ENCODE data around the gene GGCX.
"Not testable (repeated sequence)": the region's sequence is repeated elsewhere in the genome, so short reads cannot be mapped to it uniquely, and the experiment has no call there.

Gene GGCX

GRCh38 chr2:85575739-85576138, 14.4 kb upstream of the GGCX start:
- DNase-seq (ENCODE audit: low spot score): no peak

GRCh38 chr2:85566265-85566664, 5.0 kb upstream of the GGCX start:
- DNase-seq (ENCODE audit: low spot score): no peak

- DNase-seq (ENCODE audit: low spot score): no peak
Observed at GRCh38 chr2:85564144-85564563, 2.9 kb upstream of the GGCX start.

- no peak for DNase-seq (ENCODE audit: low spot score)
Observed at GRCh38 chr2:85560812-85561279, 447 bp downstream of the GGCX start.

GRCh38 chr2:85560403-85560726, 928 bp downstream of the GGCX start:
- not testable (repeated sequence) for DNase-seq (ENCODE audit: low spot score)

GRCh38 chr2:85558160-85558559, 3.1 kb downstream of the GGCX start:
- no peak for DNase-seq (ENCODE audit: low spot score)

- DNase-seq (ENCODE audit: low spot score): no peak
Observed at GRCh38 chr2:85557130-85557529, 4.2 kb downstream of the GGCX start.

- DNase-seq (ENCODE audit: low spot score): no peak
Observed at GRCh38 chr2:85554980-85555612, 6.2 kb downstream of the GGCX start.

- no peak for DNase-seq (ENCODE audit: low spot score)
Observed at GRCh38 chr2:85553184-85553583, 8.1 kb downstream of the GGCX start.

- DNase-seq (ENCODE audit: low spot score): peak; percentile 93
Observed at GRCh38 chr2:85551698-85552678, 9.3 kb downstream of the GGCX start.

- DNase-seq (ENCODE audit: low spot score): no peak
Observed at GRCh38 chr2:85550486-85550885, 10.8 kb downstream of the GGCX start.

- DNase-seq (ENCODE audit: low spot score): no peak
Observed at GRCh38 chr2:85549826-85550225, 11.5 kb downstream of the GGCX start.

GRCh38 chr2:85549095-85549494, 12.2 kb downstream of the GGCX start:
- no peak for DNase-seq (ENCODE audit: low spot score)

- no peak for DNase-seq (ENCODE audit: low spot score)
Observed at GRCh38 chr2:85548608-85548900, 12.7 kb downstream of the GGCX start.

- no peak for DNase-seq (ENCODE audit: low spot score)
Observed at GRCh38 chr2:85547859-85548607, 13.3 kb downstream of the GGCX start.

- DNase-seq (ENCODE audit: low spot score): no peak
Observed at GRCh38 chr2:85547089-85547858, 14.0 kb downstream of the GGCX start.

- no peak for DNase-seq (ENCODE audit: low spot score)
Observed at GRCh38 chr2:85545780-85546240, 15.5 kb downstream of the GGCX start.

GRCh38 chr2:85544915-85545779, 16.1 kb downstream of the GGCX start:
- not testable (repeated sequence) for DNase-seq (ENCODE audit: low spot score)

- not testable (repeated sequence) for DNase-seq (ENCODE audit: low spot score)
Observed at GRCh38 chr2:85544254-85544691, 17.0 kb downstream of the GGCX start.

GRCh38 chr2:85542777-85543176, 18.5 kb downstream of the GGCX start:
- DNase-seq (ENCODE audit: low spot score): no peak
